ENCODE results near the gene QSER1. TPM values are rescaled to one million over a fixed set of nuclear protein-coding genes. Genes with fewer than 3 reads are reported as not detected.
"Not testable (repeated sequence)": the region's sequence is repeated elsewhere in the genome, so short reads cannot be mapped to it uniquely, and the experiment has no call there.

Gene QSER1
- total and polyA plus RNA-seq, 8 donors: 3.0 to 25.1 (median 20.7) TPM

GRCh38 chr11:32968541-32968940 is 75.9 kb downstream of the QSER1 start:
- Histone ChIP-seq H3K27me3 (no peaks in the 10 kb centered on the region), H3K9me3 (no peaks in the 10 kb centered on the region), H3K27ac (no peak overlapping the region), H3K4me3 (no peak overlapping the region), H3K4me1 (no peaks in the 10 kb centered on the region), H3K36me3 (peaks cover 0 to 3% (median 0%) of the 10 kb centered on the region in 3 donors)
- no peak for TF ChIP-seq CTCF (IDR thresholded peaks at IDR 0.05)
- DNase-seq (no peak), FAIRE-seq (no peak), ATAC-seq (no peak)
- WGBS, 2 donors: 64 to 68% methylated on average over 1 of the region's 1 CpG
- intact Hi-C loops (cut with DNase I): no loop called here

DNA sequence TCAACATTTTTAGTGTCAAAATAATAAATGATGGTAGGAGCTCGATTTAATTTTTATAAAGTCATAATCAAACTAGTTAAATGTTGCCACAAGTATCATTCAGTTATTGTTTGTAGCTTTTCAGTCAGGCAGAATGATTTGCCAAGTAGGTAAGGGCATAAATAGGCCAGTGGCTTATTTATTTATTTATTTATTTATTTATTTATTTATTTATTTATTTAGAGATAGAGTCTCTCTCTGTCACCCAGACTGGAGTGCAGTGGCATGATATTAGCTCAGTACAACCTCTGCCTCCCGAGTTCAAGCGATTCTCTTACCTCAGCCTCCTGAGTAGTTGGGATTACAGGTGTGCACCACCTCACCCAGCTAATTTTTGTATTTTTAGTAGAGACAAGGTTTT is 79.6 kb downstream of the QSER1 start:
- ATAC-seq; H3K9me3 ChIP-seq; H3K4me1 ChIP-seq; H3K27me3 ChIP-seq; intact Hi-C loops (cut with DNase I); H3K4me3 ChIP-seq; DNase-seq; H3K27ac ChIP-seq; FAIRE-seq: not testable (repeated sequence)
- WGBS, 2 donors: 95 to 98% methylated on average over 3 of the region's 3 CpGs
- H3K36me3 ChIP-seq: peaks cover 0 to 12% (median 0%) of the 10 kb centered on the region in 3 donors

GRCh38 chr11:32972781-32973180 is 80.2 kb downstream of the QSER1 start:
- FAIRE-seq (no peak), ATAC-seq (no peak), DNase-seq (no peak)
- Histone ChIP-seq H3K9me3 (no peaks in the 10 kb centered on the region), H3K4me1 (no peaks in the 10 kb centered on the region), H3K27ac (no peak overlapping the region), H3K36me3 (peaks cover 0 to 12% (median 0%) of the 10 kb centered on the region in 3 donors), H3K27me3 (no peaks in the 10 kb centered on the region), H3K4me3 (no peak overlapping the region)
- no peak for TF ChIP-seq CTCF (IDR thresholded peaks at IDR 0.05)
- intact Hi-C loops (cut with DNase I): no loop called here
- 89 to 91% methylated on average over 3 of the region's 3 CpGs for WGBS, 2 donors

GRCh38 chr11:32982626-32983025 is 90.0 kb downstream of the QSER1 start:
- no peak for DNase-seq
- no peak overlapping the region for H3K27ac ChIP-seq
- no peaks in the 10 kb centered on the region for H3K27me3 ChIP-seq
- no peak for TF ChIP-seq CTCF (IDR thresholded peaks at IDR 0.05)
- intact Hi-C loops (cut with DNase I): no loop called here
- H3K9me3 ChIP-seq: no peaks in the 10 kb centered on the region
- no peak overlapping the region for H3K4me3 ChIP-seq
- H3K36me3 ChIP-seq: no peaks in the 10 kb centered on the region
- 88 to 97% methylated on average over 2 of the region's 2 CpGs for WGBS, 2 donors
- no peak for FAIRE-seq
- H3K4me1 ChIP-seq: no peaks in the 10 kb centered on the region
- no peak for ATAC-seq

DNA sequence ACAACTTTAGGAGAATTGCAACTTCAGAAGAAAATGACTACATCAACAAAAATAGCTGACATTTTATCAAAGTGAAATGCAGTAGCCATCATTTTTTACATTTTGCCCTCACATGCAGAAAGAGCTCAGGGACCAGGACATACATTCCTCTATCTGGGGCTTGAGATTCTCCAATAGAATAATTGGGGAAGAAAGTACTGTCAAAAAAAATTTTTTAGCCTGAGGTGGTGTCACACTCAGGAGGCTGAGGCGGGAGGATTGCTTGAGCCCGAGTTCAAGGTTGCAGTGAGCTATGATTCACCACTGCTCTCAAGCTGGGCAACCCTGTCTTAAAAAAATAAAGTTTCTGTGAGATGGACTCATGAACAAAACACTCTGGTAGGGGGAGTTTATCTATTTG is 90.9 kb downstream of the QSER1 start:
- Histone ChIP-seq H3K4me1 (no peaks in the 10 kb centered on the region), H3K27me3 (no peaks in the 10 kb centered on the region), H3K9me3 (no peaks in the 10 kb centered on the region), H3K4me3 (no peak overlapping the region), H3K36me3 (no peaks in the 10 kb centered on the region), H3K27ac (no peak overlapping the region)
- intact Hi-C loops (cut with DNase I): no loop called here
- TF ChIP-seq CTCF (IDR thresholded peaks at IDR 0.05): no peak
- WGBS, 2 donors: 93 to 94% methylated on average over 2 of the region's 2 CpGs
- DNase-seq: no peak
- FAIRE-seq: no peak
- ATAC-seq: no peak

DNA sequence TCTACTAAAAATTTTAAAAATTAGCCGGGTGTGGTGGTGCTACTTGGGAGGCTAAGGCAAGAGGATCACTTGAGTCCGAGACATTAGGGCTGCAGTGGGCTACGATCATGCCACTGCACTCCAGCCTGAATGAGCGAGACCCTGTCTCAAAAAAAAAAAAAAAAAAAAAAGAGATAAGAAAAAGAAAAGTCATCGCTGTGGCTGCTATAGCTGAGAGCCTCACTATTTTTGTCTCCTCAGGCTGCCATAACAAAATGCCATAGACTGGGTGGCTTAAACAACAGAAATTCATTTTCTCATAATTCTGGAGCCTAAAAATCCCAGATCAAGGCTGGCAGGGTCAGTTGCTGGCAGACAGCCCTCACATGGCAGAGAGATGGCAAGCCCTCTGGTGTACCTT is 93.0 kb downstream of the QSER1 start:
- ATAC-seq (no peak), DNase-seq (no peak), FAIRE-seq (no peak)
- Histone ChIP-seq H3K36me3 (no peaks in the 10 kb centered on the region), H3K27me3 (no peaks in the 10 kb centered on the region), H3K4me1 (no peaks in the 10 kb centered on the region), H3K9me3 (no peaks in the 10 kb centered on the region), H3K4me3 (no peak overlapping the region), H3K27ac (no peak overlapping the region)
- WGBS, 2 donors: 97 to 99% methylated on average over 5 of the region's 5 CpGs
- intact Hi-C loops (cut with DNase I): no loop called here
- TF ChIP-seq CTCF (IDR thresholded peaks at IDR 0.05): no peak

Data from pancreas (tissue), 10 donors.